Coronary artery (tissue), 2 donors: ENCODE results near the gene CALML3.
A peak's percentile ranks its signal among the peaks of the same experiment; 100 is the strongest.
"Not testable (repeated sequence)": the region's sequence is repeated elsewhere in the genome, so short reads cannot be mapped to it uniquely, and the experiment has no call there.

Source experiments
- DNase-seq: peaks from one replicate; pipeline ENCODE4 v3.0.0-alpha.2; 2017; ENCODE audit warnings: low spot score
- H3K27ac ChIP-seq, 2 donors: fragments of 200-600 bp; sonication (generic); one replicate each; pipeline ENCODE4 v1.5.1; 2016 to 2019
- H3K4me3 ChIP-seq: fragments of 200-600 bp; sonication (generic); 2 replicates; pipeline ENCODE4 v1.5.1; 2016; ENCODE audit warnings: mild to moderate bottlenecking, moderate library complexity
- CTCF ChIP-seq: fragments of 200-600 bp; sonication (generic); IDR thresholded peaks from one replicate; pipeline ENCODE4 v1.5.1; 2019; ENCODE audit warnings: antibody characterized with exemption

The CALML3 gene

DNA sequence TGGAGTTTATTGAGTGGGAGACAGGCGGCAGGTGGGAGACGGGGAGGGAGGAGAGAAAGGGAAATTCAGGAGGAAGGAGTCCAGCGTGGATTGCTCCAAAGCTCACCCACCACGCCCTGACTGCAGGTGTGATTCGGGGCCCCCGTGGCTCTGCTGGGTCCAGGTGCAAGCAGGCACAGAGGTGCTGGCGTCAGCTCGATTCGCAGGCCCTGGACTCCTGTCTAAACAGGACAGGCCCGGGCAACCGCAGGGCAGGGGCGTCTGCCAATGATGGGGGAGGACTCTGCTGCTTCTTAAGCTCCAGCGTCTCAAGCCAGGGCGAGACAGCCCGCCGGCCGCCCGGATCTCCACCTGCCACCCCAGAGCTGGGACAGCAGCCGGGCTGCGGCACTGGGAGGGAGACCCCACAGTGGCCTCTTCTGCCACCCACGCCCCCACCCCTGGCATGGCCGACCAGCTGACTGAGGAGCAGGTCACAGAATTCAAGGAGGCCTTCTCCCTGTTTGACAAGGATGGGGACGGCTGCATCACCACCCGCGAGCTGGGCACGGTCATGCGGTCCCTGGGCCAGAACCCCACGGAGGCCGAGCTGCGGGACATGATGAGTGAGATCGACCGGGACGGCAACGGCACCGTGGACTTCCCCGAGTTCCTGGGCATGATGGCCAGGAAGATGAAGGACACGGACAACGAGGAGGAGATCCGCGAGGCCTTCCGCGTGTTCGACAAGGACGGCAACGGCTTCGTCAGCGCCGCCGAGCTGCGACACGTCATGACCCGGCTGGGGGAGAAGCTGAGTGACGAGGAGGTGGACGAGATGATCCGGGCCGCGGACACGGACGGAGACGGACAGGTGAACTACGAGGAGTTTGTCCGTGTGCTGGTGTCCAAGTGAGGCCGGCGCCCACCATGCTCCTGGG, at the start of gene CALML3:
Gene CALML3, plus strand, starts transcription at position 321 of the 920 bp plus-strand sequence. Its CDS starts 125 bp downstream, at position 446.
- peak; percentile 59 for DNase-seq
- no peak for TF ChIP-seq CTCF
- Histone ChIP-seq H3K4me3 (no peak within 1 kb of the TSS), H3K27ac (no peak within 1 kb of the TSS)

GRCh38 chr10:5475088-5475487, 49.7 kb upstream of the CALML3 start:
- not testable (repeated sequence) for H3K4me3 ChIP-seq, H3K27ac ChIP-seq, DNase-seq

- not testable (repeated sequence) for H3K27ac ChIP-seq, H3K4me3 ChIP-seq, DNase-seq
Observed at GRCh38 chr10:5475974-5476807, 48.6 kb upstream of the CALML3 start.

- TF ChIP-seq CTCF = no peak
- Histone ChIP-seq H3K27ac (no peak overlapping the region), H3K4me3 (no peak overlapping the region)
- DNase-seq = peak; percentile 54
Observed at GRCh38 chr10:5476918-5477525, 47.7 kb upstream of the CALML3 start.

DNA sequence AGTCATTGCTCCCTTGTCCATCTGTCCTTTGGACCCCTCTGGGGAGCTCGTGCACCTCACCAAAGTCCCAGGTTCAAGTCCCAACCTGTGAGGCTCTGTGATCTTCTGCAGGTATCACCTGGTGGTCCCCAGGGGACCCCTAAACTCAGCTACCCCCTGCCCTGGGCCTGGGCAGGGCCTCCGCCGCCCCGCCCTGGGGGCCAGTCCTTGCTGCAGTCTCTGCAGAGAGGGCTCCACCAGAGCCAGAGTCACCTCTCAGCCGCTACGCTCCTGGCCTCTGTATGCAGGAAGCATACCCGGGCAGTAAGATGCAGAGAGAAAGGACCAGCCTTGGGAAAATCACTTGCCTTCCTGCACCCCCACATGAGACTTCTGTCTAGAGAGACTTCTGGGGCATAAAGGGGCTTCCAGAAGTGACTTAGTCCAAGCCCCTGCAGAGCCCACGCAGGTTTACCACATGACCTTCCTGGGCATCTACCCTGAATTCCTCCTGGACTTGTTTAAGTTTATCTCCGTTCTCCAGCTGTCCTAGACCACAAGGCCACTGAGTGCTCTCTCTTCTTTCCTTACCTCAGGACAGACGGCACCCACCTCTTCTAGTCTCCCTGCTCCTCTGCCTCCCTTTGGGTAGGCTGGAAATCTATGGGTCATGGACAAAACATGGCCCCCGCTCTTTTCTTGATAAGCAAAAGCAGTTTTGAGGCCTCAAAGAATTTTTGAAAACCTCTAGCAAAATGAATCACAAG, 46.6 kb upstream of the CALML3 start:
- TF ChIP-seq CTCF = no peak
- peak; percentile 35 for DNase-seq
- no peak overlapping the region for H3K27ac ChIP-seq

GRCh38 chr10:5478694-5479305, 46.0 kb upstream of the CALML3 start:
- DNase-seq = peak; percentile 55
- TF ChIP-seq CTCF = no peak
- H3K4me3 ChIP-seq = no peak overlapping the region
- no peak overlapping the region for H3K27ac ChIP-seq

More for the DNA sequence above, 46.6 kb upstream of the CALML3 start:
- H3K4me3 ChIP-seq = no peak overlapping the region

DNA sequence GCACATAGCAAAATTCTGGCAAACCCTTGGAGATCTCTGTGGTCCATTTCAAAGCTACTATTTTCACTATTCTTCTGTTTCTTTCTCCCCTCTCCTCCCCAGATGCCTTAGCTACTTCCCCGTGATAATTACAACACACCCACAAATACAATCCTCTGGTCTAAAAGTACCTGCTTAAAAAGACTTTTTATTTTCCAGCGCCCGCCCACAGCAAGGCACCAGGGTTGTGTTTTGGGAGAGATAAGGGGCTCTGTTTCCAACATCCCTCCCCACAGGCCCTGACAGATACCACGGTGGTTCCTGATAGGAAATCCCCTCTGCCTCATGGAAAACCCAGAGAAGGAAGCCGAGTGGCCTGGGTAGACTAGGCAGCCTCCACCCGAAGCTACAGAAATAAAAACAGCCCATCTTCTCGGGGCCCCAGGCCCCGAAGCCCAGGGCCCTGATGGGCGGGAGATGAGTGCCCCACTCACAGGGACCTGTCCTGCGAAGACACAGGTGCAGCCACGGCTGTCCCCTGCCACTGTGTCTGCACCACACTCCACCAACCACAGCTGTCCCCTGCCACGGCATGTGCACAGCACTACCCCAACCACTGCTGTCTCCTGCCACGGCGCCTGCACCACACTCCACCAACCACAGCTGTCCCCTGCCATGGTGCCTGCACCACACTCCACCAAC, 45.1 kb upstream of the CALML3 start:
- DNase-seq = peak; percentile 45

More for the DNA sequence above, 45.1 kb upstream of the CALML3 start:
- no peak for TF ChIP-seq CTCF
- H3K27ac ChIP-seq = no peak overlapping the region
- H3K4me3 ChIP-seq = no peak overlapping the region
